Inflammatory macrophage treated with lipopolysaccharide for 1 hour (primary cell): ENCODE measurements around the gene SEMA4C.

Experiments
- DNase-seq, 2 donors: peaks; one replicate each; pipeline ENCODE4 v3.0.0-alpha.2; 2020 to 2022

SEMA4C gene

GRCh38 chr2:96839875-96840850 is 29.7 kb downstream of the SEMA4C start:
- DNase-seq: no peak

GRCh38 chr2:96839293-96839874 is 30.5 kb downstream of the SEMA4C start:
- DNase-seq: peak in 1 of 2 donors; percentile 9

GRCh38 chr2:96838345-96839292 is 31.3 kb downstream of the SEMA4C start:
- DNase-seq: no peak

- no peak for DNase-seq
Observed at GRCh38 chr2:96837575-96837974, 32.3 kb downstream of the SEMA4C start.

GRCh38 chr2:96835830-96836229 is 34.0 kb downstream of the SEMA4C start:
- no peak for DNase-seq

GRCh38 chr2:96832754-96833507 is 36.9 kb downstream of the SEMA4C start:
- no peak for DNase-seq

- DNase-seq: no peak
Observed at GRCh38 chr2:96832408-96832753, 37.5 kb downstream of the SEMA4C start.

GRCh38 chr2:96831679-96832078 is 38.2 kb downstream of the SEMA4C start:
- DNase-seq: no peak

GRCh38 chr2:96830044-96830562 is 39.8 kb downstream of the SEMA4C start:
- no peak for DNase-seq

- no peak for DNase-seq
Observed at GRCh38 chr2:96828874-96829273, 41.0 kb downstream of the SEMA4C start.

- no peak for DNase-seq
Observed at GRCh38 chr2:96828436-96828835, 41.4 kb downstream of the SEMA4C start.

- DNase-seq: no peak
Observed at GRCh38 chr2:96826546-96827278, 43.2 kb downstream of the SEMA4C start.

- DNase-seq: no peak
Observed at GRCh38 chr2:96825057-96825456, 44.8 kb downstream of the SEMA4C start.

GRCh38 chr2:96824079-96824870 is 45.6 kb downstream of the SEMA4C start:
- DNase-seq: no peak

- DNase-seq: no peak
Observed at GRCh38 chr2:96823198-96823597, 46.7 kb downstream of the SEMA4C start.

- DNase-seq: no peak
Observed at GRCh38 chr2:96822786-96823185, 47.1 kb downstream of the SEMA4C start.

GRCh38 chr2:96821113-96821675 is 48.7 kb downstream of the SEMA4C start:
- DNase-seq: no peak

- DNase-seq: no peak
Observed at GRCh38 chr2:96819876-96820511, 49.9 kb downstream of the SEMA4C start.

GRCh38 chr2:96819128-96819875 is 50.6 kb downstream of the SEMA4C start:
- DNase-seq: no peak
